GM12891 (cell line): ENCODE data around the gene NCK1.
A peak's percentile ranks its signal among the peaks of the same experiment; 100 is the strongest.

Experiments
- DNase-seq: peaks from one replicate; pipeline ENCODE4 v3.0.0; 2011; ENCODE audit warnings: low spot score; ENCODE audit not compliant: insufficient read length
- FAIRE-seq: peaks from 2 replicates; lab custom pipeline; 2011; peaks lifted over from hg19 to GRCh38; lab: Jason Lieb, UNC
- PAX5 ChIP-seq: IDR thresholded peaks from 2 replicates; pipeline ENCODE4 v1.6.1; 2011; ENCODE audit warnings: low read length, moderate library complexity, mild to moderate bottlenecking; ENCODE audit not compliant: insufficient read depth, severe bottlenecking
- POLR2A ChIP-seq: IDR thresholded peaks from 2 replicates; pipeline ENCODE4 v1.6.1; 2011; ENCODE audit warnings: low read depth, low read length, control low read depth
- POLR2AphosphoS5 ChIP-seq: IDR thresholded peaks from 2 replicates; pipeline ENCODE4 v1.6.1; 2011; ENCODE audit warnings: low read depth, low read length, control low read depth
- POU2F2 ChIP-seq: IDR thresholded peaks from 2 replicates; pipeline ENCODE4 v1.6.1; 2011; ENCODE audit warnings: low read depth, mild to moderate bottlenecking, control low read depth, low read length, moderate library complexity
- SPI1 ChIP-seq: IDR thresholded peaks from 2 replicates; pipeline ENCODE4 v1.6.1; 2011; ENCODE audit warnings: low read depth, low read length, control low read depth
- TAF1 ChIP-seq: IDR thresholded peaks from 2 replicates; pipeline ENCODE4 v1.6.1; 2011; ENCODE audit warnings: low read depth, low read length, control low read depth

NCK1 gene

DNA sequence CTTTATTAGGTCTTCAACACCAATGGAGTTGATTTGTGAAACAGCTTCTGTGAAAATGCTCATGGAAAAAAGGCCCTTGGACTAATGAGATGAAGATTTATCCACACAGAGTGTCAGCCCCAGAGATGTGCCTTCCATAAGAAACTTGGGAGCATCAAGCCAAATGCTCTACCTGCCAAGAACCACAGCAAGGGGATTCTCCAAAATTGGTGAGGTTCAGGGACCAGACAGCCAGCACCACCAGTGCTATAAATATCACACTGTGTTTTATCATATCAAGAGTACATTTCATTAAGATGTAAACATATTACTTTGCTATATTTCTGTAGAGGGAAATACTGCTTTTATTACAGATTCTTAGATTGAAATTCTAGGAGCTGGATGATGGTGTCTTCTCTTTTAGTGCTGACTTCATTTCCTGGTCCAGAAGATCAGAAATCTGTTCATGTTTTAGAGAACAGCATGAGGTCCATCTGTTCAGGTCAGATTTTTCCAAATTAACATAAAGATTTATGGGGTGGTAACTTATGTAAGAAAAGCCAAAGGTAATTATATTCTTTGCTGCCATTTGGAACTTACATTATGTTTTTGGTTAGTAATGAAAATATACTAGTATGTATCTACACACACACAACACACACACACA is 25.4 kb upstream of the NCK1 start:
- DNase-seq (no peak), FAIRE-seq (no peak)
- TF ChIP-seq POLR2AphosphoS5 (no peak), PAX5 (no peak), TAF1 (no peak), POU2F2 (no peak), SPI1 (no peak), POLR2A (no peak)

DNA sequence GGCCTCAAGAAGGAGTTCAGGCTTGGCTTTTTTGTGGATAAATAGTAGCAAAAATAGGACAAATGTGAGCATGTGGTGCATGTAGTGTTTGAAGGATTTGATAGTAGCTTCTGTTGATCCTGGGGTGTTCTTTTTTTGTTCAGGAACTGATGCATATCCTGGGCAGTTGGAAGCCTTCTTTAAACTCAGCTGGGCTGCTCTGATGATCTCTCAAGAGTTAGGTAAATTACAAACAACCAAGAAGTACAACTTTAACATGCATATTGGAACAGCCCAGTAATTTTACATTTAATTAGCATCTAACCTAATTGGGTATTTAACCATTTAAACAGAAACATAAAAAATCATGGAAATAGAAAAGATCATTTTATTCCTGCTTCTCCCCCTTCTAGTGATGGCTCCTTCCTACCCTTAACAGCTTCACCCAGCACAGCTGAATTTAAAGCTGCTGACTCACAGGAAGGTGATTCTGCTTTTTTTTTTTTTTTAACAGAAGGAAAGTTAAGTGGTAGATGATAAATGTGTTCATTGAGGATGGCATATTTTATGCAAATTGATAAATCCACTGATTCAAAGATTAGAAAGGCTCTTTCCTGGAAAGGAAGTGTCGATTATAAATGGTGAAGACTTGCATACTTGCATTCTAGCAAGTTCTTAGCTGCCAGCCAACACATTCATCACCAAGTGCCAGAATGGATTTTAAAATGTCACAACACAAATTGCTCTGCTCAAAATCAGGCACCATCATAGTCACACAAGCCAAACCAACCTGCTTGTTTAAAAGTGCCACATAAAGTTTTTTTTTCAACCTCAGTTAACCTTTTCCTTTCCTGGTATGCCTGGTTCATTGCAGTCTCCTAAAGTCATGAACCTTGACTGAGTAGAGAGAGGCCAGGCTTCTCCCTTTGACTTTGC is 23.1 kb upstream of the NCK1 start:
- no peak for DNase-seq
- no peak for FAIRE-seq

DNA sequence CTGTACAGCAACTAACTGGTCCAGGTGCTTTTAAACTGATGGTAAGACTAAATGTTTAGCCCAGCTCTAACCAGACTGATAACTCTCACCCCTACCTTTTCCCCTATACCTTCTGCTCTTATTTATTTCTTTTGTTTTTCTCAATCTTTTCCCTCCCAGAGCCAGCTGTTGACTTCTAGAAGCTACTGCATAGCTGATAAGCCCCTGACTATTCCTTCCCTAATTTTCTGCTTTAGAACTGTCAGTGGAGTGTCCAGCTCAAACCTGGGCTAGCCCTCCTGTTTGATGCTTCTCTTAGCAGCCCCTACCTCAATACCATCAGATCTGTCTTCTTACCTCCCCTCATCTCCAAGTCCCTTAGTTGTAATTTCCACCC is 22.5 kb upstream of the NCK1 start:
- no peak for FAIRE-seq
- TF ChIP-seq POLR2AphosphoS5: no peak
- no peak for DNase-seq

More for the DNA sequence above, 23.1 kb upstream of the NCK1 start:
- TF ChIP-seq SPI1 (no peak), POU2F2 (no peak), PAX5 (no peak), TAF1 (no peak), POLR2A (no peak), POLR2AphosphoS5 (no peak)

DNA sequence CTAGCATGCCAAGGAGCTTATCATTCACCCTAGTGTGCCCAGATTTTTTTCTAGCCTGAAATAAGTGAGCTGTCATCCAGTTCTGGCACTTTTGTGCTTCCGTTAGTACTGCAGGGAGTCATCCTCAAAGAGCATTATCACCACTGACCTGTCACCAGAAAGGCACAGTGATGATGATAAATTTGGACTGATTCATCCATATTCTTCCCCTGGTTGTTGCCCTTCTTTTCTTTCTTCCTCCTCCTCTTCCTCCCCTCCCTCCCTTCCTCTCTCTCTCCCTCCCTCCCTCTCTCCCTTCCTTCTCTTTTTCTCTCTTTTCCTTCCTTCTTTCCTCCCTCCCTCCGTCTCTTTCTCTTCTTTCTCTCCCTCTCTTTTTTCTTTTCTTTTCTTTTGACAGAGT is 21.8 kb upstream of the NCK1 start:
- no peak for FAIRE-seq
- TF ChIP-seq POU2F2: no peak
- no peak for TF ChIP-seq POLR2A
- TF ChIP-seq SPI1: no peak
- TF ChIP-seq PAX5: no peak
- no peak for TF ChIP-seq TAF1
- TF ChIP-seq POLR2AphosphoS5: no peak
- no peak for DNase-seq

DNA sequence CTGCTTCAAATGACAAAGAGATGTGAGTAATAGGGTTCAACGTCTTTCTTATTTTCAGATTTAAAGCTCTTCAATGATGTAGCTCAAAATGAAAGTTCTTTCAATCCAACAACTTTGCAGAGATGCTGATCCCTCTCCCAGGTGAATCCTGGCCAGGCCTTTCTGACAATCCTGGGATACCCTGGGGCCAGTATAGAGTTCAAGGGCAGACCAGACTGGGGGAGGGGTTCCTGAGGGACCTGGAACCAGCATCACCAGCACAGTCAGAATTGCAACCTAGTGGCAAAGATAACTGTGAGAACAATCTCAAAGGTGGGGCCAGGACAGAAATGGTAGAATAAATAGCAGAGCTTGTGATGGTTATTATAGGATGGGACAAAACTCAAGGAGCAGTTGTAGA is 19.7 kb upstream of the NCK1 start:
- TF ChIP-seq SPI1 (no peak), POU2F2 (no peak), TAF1 (no peak), POLR2AphosphoS5 (no peak), POLR2A (no peak), PAX5 (no peak)
- no peak for DNase-seq
- no peak for FAIRE-seq

DNA sequence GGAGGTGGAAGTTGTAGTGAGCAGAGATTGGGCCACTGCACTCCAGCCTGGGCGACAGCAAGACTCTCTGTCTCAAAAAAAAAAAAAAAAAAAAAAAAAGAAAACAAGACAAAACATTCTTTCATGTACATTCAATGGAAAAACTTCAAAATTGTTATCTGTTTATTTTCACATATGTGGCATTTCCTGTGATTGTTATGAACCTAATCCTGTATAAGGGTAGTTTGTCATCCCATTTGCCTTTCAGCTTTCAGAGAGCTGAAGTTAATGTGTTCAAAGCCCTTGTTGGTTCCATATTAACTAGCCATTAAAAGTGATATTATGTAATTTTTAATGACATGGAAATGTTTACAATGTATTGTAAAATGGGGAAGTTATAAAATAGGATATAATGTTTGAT is 17.3 kb upstream of the NCK1 start:
- FAIRE-seq: no peak
- TF ChIP-seq PAX5 (no peak), POLR2A (no peak), TAF1 (no peak), SPI1 (no peak), POU2F2 (no peak), POLR2AphosphoS5 (no peak)
- DNase-seq: no peak

DNA sequence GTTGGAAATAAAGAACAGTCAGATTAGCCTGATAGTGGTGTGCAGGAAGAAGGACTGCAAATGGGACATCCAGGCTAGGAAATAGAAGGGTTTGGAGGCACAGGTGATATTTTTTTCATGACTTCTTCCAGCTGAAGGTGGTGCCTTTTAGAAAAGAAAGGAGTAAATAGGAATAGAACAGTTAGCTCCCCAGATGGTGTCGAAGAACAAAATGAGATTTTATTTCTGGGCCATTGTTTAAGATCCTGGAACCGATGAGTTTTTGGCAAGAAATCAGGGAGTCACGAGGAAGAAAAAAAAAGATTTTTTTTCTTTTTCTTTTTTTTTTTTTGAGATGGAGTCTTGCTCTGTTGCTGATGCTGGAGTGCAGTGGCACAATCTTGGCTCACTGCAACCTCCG is 9.8 kb upstream of the NCK1 start:
- TF ChIP-seq PAX5: no peak
- no peak for TF ChIP-seq TAF1
- TF ChIP-seq POLR2AphosphoS5: no peak
- no peak for TF ChIP-seq SPI1
- TF ChIP-seq POU2F2: no peak
- TF ChIP-seq POLR2A: no peak
- no peak for FAIRE-seq
- no peak for DNase-seq

DNA sequence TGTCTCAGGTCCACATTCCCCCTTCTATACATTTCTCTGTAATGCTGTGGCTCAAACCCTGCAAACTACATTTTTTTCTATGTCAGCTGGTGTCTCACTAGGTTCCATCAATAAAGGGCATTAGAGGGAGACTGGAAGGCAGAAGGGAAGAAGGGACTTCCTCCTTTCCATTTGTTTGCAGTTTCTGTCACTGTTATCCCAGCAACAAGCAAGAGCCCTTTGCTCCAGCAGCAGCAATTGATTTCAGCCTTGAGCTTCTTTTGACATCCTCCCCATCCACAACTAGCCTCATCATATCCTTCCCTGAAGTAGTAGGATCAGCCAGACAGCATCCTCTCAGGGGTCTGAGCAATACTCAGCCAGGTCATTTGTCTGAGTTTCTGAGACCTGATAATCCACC is 5.3 kb upstream of the NCK1 start:
- TF ChIP-seq POLR2A: no peak
- TF ChIP-seq SPI1: 0 out of 2 replicates have a peak, but pooled peaks have one; percentile 10
- no peak for FAIRE-seq
- no peak for DNase-seq

DNA sequence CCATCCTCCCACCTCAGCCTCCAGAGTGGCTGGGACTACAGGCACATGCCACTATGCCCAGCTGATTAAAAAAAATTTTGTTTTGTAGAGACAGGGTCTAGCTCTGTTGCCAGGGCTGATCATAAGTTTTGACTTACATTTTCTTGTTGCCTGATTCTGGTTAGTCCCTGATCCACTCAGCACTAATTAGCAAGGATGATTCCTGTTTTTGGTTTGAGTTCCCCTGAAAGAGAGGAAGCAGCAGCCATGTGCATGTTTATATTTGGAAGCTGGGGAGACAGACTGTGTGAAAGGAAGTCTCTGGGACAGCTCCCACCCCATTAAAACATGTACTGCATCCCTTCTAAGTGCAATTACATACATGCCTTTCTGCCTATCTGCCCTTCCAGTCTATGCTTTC is 3.6 kb upstream of the NCK1 start:
- TF ChIP-seq POU2F2: no peak
- TF ChIP-seq SPI1: no peak
- no peak for TF ChIP-seq POLR2A
- no peak for TF ChIP-seq PAX5
- TF ChIP-seq TAF1: no peak
- FAIRE-seq (no peak), DNase-seq (no peak)

DNA sequence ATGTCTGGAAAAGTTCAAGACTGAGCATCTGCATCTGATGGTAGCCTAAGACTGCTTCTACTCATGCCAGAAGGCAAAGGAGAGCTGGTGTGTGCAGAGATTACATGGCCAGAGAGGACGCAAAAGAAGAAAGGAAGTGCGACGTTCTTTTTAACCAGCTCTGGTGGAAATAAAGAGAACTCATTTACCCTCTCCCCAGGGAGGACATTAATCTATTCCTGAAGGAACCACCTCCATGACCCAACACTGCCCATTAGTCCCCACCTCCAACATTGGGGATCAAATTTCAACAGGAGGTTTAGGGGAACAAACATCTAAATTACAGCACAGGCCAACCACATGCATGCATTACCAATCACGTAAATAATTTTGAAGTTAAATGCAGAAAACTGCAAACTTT is 1.5 kb upstream of the NCK1 start:
- no peak for DNase-seq
- FAIRE-seq: no peak
- TF ChIP-seq SPI1: no peak
- no peak for TF ChIP-seq POLR2AphosphoS5
- no peak for TF ChIP-seq TAF1
- no peak for TF ChIP-seq POU2F2
- no peak for TF ChIP-seq PAX5
- TF ChIP-seq POLR2A: no peak
